Erythroblast (primary cell): ENCODE data around the gene COL19A1.
"Not testable (repeated sequence)": the region's sequence is repeated elsewhere in the genome, so short reads cannot be mapped to it uniquely, and the experiment has no call there.

Source experiments
- GATA1 ChIP-seq: IDR thresholded peaks from 2 replicates; pipeline ENCODE4 v1.6.1; 2011; ENCODE audit warnings: low read depth, mild to moderate bottlenecking, control low read depth, low read length, moderate library complexity
- POLR2A ChIP-seq: IDR thresholded peaks from 2 replicates; pipeline ENCODE4 v1.6.1; 2011; ENCODE audit warnings: mild to moderate bottlenecking, low read length

GRCh38 chr6:70010339-70010738 lies 144.0 kb downstream of the COL19A1 start:
- TF ChIP-seq POLR2A, GATA1: not testable (repeated sequence)
